Naive B cell (primary cell): ENCODE data around the gene MAPKAP1. TPM values are rescaled to one million over a fixed set of nuclear protein-coding genes. Genes with fewer than 3 reads are reported as not detected.

Experiments used
- ATAC-seq, 2 donors: fragments of 150-1000 bp; cut with Tn5 transposase; 2 replicates each; pipeline ENCODE4 v1.10.0; 2021; ENCODE audit warnings: low read depth in 2 of 2, mild to moderate bottlenecking in 2 of 2, moderate library complexity in 2 of 2
- DNase-seq: peaks from one replicate; pipeline ENCODE4 v3.0.0; 2022
- H3K27ac Mint-ChIP-seq, 6 donors: one replicate each; pipeline ENCODE4 v1.8.0; 2020 to 2022; ENCODE audit warnings: mild to moderate bottlenecking in 6 of 6, mixed read lengths in 6 of 6, moderate library complexity in 5 of 6, inconsistent platforms in 2 of 6
- H3K27me3 Mint-ChIP-seq, 3 donors: one replicate each; pipeline ENCODE4 v1.8.0; 2021 to 2022; ENCODE audit warnings: mixed read lengths in 3 of 3, mild to moderate bottlenecking in 1 of 3
- H3K36me3 Mint-ChIP-seq, 2 donors: one replicate each; pipeline ENCODE4 v1.8.0; 2020 to 2022; ENCODE audit warnings: mixed read lengths in 2 of 2, inconsistent platforms in 1 of 2, mild to moderate bottlenecking in 1 of 2
- H3K4me1 Mint-ChIP-seq, 3 donors: one replicate each; pipeline ENCODE4 v1.8.0; 2020 to 2022; ENCODE audit warnings: mixed read lengths in 3 of 3, inconsistent platforms in 1 of 3, mild to moderate bottlenecking in 1 of 3, moderate library complexity in 1 of 3
- H3K4me3 Mint-ChIP-seq, 8 donors: one replicate each; pipeline ENCODE4 v1.8.0; 2020 to 2022; ENCODE audit warnings: mild to moderate bottlenecking in 8 of 8, mixed read lengths in 8 of 8, moderate library complexity in 8 of 8, inconsistent platforms in 2 of 8
- H3K9me3 Mint-ChIP-seq, 7 donors: one replicate each; pipeline ENCODE4 v1.8.0; 2020 to 2022; ENCODE audit warnings: mixed read lengths in 7 of 7, mild to moderate bottlenecking in 5 of 7, inconsistent platforms in 2 of 7, moderate library complexity in 1 of 7
- polyA plus RNA-seq, 6 donors: library from polyadenylated mRNA; unstranded; fragments of 300-500 nt; fragmentation: Illumina TruSeq; gene quantifications; one replicate each; pipeline ENCODE4 v1.2.3, GENCODE V29; 2021; ENCODE audit warnings: low read depth in 6 of 6

Gene MAPKAP1
- polyA plus RNA-seq, 6 donors from 2014 or later, result 62.4 to 76.1 (median 67.7) TPM

DNA sequence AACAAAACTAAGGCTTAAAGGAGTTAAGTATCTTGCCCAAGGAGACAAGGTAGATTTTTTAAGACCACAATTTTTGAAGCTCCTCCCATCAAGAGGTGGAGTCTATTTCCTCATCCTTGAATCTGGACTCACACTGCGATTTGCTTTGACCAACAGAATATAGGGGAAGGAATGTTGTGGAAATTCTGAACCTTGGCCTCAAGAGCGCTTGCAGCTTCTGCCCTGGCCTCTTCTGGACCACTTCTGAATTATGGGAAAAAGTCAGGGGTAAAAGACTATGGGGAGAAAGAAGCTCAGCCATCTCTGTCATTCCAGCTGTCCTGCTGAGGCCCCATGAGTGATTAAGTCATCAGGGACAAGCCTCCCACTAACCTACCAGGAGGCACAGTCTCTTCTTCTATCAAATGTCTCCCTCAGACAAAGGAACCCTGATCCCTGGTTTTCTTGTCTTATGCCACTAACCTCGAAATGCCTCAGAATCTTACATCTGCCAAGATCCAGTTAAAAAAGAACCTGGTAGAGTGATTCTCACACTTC lies 25.9 kb downstream of the MAPKAP1 start:
- Mint-ChIP-seq H3K4me3 (no peak overlapping the region), H3K36me3 (peaks cover 0 to 14% of the 10 kb centered on the region in 2 donors), H3K9me3 (no peaks in the 10 kb centered on the region), H3K4me1 (peaks cover 13 to 31% (median 16%) of the 10 kb centered on the region in 3 donors), H3K27ac (peak overlapping the region in 3 of 6 donors; percentile 19 to 78 (median 47)), H3K27me3 (no peaks in the 10 kb centered on the region)
- DNase-seq (no peak), ATAC-seq (no peak)

DNA sequence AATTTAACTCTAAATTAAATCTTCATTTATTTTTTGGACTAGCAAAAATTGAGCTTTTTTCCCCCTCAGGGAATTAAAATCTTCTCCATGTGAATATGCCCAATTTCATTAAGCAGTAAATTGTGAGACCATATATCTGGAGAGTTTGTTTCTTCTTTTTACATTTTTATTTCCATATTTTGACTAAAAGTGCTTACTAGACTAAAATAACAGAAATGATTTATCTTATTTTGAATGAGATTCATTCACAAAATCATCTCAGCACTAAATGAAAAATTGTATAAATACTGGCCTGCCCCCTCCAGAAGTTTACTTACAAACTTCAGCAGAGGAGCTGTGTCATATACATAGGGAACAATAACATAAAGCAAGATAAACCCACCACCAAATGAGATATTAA lies 26.6 kb downstream of the MAPKAP1 start:
- Mint-ChIP-seq H3K9me3 (no peaks in the 10 kb centered on the region), H3K27me3 (no peaks in the 10 kb centered on the region), H3K4me1 (peaks cover 16 to 32% (median 20%) of the 10 kb centered on the region in 3 donors), H3K36me3 (peaks cover 0 to 11% of the 10 kb centered on the region in 2 donors), H3K4me3 (no peak overlapping the region), H3K27ac (peak overlapping the region in 4 of 6 donors; percentile 29 to 57 (median 40))
- ATAC-seq, result no peak
- DNase-seq, result no peak

DNA sequence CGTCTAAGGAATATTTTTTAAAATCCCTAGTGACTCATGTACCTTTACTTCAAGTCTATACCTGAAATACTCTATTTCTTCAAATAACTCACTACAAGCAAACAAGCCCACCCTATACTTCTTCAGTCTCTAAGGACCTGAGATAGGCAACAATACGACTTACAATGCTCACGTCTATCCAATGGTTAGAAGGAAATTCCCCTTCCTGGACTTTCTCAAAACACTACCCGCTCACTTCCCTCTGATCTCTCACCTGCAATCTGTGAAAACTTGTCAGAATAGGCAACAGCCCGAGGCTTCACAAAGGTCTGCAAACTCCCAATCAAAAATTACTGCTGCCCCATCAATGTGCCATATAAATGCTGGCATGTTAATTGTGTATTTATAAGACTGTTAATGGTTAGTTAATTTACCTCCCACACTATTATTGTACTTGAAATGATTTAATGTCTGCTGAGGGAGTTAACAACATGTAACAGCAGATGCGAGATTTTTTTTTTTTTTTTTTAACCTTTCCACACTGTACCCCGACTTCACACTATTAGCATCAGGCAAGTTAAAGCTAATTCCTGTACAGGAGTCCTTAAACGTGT lies 27.3 kb downstream of the MAPKAP1 start:
- Mint-ChIP-seq H3K27ac (no peak overlapping the region), H3K27me3 (no peaks in the 10 kb centered on the region), H3K4me1 (peaks cover 15 to 25% (median 19%) of the 10 kb centered on the region in 3 donors), H3K4me3 (no peak overlapping the region), H3K9me3 (no peaks in the 10 kb centered on the region), H3K36me3 (peaks cover 0 to 9% of the 10 kb centered on the region in 2 donors)
- ATAC-seq (no peak), DNase-seq (no peak)

DNA sequence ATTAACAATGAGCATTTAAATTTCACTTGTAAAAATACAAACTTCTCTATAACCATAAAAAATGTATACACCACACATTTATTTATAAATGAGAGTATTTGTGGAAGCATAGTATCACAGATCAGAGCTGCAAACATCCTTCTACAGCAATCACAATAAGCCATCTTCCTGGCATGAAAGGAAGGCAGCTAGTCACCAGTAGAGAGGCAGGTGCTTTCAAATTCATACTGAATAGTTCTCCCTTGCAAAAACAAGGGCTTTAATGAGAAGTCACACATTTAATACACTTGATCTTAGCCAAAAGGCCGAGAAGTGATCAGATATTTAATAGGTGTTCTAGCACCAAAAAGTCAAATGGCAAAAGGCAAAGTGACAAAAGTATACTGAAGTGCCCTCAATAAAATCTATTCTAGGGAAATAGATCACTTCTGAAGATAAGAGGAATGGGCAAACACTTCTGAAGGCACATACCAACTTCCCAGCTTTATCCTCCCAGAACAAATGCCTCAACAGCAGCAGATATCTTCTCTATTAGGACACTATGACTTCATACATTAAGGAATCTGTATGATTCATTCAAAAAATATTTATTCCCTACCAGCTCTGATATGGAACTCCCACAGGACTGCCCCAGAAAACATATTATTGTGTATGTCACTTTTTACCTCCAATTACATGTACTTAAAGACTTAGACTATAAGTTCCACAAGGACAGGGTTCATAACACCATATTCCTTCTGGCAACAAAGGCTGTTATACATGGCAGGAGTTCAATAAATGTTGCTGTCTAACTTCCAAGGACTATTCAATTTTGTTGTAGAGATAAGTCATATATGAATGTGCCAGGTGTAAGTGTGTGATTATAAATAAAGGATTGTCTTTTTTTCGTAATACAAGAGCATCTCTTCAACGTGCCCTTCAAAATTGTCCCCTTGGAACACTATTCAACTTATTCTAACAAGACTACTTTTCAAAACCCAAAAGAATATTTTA lies 31.7 kb downstream of the MAPKAP1 start:
- H3K4me3 Mint-ChIP-seq, result no peak overlapping the region
- H3K27me3 Mint-ChIP-seq, result no peaks in the 10 kb centered on the region
- no peaks in the 10 kb centered on the region for H3K9me3 Mint-ChIP-seq
- no peak for ATAC-seq
- no peak for DNase-seq
- H3K4me1 Mint-ChIP-seq, result peaks cover 9 to 16% (median 15%) of the 10 kb centered on the region in 3 donors
- peaks cover 11 to 13% of the 10 kb centered on the region in 2 donors for H3K36me3 Mint-ChIP-seq
- H3K27ac Mint-ChIP-seq, result peak overlapping the region in 1 of 6 donors; percentile 1

DNA sequence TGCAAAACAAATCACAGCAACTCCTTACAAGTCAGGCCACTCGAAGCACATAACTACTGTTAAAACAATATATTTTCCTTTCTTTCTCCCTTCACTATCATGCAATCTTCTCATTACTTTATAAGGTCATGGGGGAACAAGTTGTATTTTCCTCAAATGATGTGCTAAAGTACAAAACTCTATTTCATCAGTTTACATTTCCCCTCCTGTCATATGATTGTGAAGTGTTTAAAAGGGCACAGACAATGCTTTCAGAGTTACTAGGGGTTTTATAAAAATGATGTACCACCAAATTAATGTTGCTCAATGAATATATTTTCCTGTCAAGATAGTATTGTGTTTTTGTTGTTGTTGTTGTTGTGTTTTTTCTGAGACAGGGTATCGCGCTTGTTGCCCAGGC lies 34.1 kb downstream of the MAPKAP1 start:
- H3K27ac Mint-ChIP-seq, result no peak overlapping the region
- no peaks in the 10 kb centered on the region for H3K27me3 Mint-ChIP-seq
- H3K4me3 Mint-ChIP-seq, result no peak overlapping the region
- H3K4me1 Mint-ChIP-seq, result peaks cover 9 to 10% (median 10%) of the 10 kb centered on the region in 3 donors
- H3K9me3 Mint-ChIP-seq, result no peaks in the 10 kb centered on the region
- peaks cover 11 to 13% of the 10 kb centered on the region in 2 donors for H3K36me3 Mint-ChIP-seq
- DNase-seq (no peak), ATAC-seq (no peak)

DNA sequence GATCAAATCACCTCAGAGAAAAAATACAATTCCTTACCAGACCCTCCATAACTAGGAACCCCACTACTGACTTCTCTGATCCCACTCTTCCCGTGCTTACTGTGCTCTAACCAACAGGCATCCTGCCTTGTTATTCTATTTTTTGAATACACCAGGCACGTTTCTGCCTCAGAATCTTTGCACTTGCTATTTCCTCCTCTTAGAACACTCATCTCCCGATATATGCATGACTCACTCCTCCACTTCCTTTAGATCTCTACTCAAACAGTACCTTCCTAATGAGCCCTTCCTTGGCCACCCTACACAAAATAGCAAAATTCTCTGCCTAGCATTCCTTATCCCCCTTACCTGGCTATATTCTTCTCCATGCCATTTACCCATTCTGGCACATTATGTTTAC lies 43.9 kb downstream of the MAPKAP1 start:
- H3K4me3 Mint-ChIP-seq, result no peak overlapping the region
- no peak for ATAC-seq
- no peaks in the 10 kb centered on the region for H3K27me3 Mint-ChIP-seq
- peaks cover 19 to 21% of the 10 kb centered on the region in 2 donors for H3K36me3 Mint-ChIP-seq
- DNase-seq, result no peak
- peaks cover 7 to 23% (median 9%) of the 10 kb centered on the region in 3 donors for H3K4me1 Mint-ChIP-seq
- H3K9me3 Mint-ChIP-seq, result no peaks in the 10 kb centered on the region
- peak overlapping the region in 2 of 6 donors; percentile 13 to 62 for H3K27ac Mint-ChIP-seq

DNA sequence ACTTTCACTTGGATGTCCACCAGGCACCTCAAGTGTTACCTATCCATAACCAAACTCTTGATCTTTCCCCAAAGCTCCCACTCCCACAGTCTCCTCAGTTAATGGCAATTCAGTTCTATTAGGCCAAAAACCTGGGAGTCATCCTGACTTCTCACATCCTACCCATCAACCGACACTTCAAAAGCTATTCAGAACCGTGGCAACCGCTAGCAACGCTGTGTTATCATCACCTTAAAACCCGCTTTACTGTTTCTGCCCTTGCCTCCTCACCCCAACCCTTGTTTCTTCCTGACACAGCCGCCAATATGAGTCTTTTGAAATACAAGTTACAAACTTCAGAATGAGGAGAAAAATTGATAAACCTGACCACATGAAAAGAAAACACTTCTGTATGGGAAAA lies 46.5 kb downstream of the MAPKAP1 start:
- H3K4me1 Mint-ChIP-seq, result peaks cover 11 to 17% (median 15%) of the 10 kb centered on the region in 3 donors
- ATAC-seq, result no peak
- DNase-seq, result no peak
- peaks cover 10 to 21% of the 10 kb centered on the region in 2 donors for H3K36me3 Mint-ChIP-seq
- no peak overlapping the region for H3K27ac Mint-ChIP-seq
- H3K4me3 Mint-ChIP-seq, result no peak overlapping the region
- H3K27me3 Mint-ChIP-seq, result no peaks in the 10 kb centered on the region
- no peaks in the 10 kb centered on the region for H3K9me3 Mint-ChIP-seq

DNA sequence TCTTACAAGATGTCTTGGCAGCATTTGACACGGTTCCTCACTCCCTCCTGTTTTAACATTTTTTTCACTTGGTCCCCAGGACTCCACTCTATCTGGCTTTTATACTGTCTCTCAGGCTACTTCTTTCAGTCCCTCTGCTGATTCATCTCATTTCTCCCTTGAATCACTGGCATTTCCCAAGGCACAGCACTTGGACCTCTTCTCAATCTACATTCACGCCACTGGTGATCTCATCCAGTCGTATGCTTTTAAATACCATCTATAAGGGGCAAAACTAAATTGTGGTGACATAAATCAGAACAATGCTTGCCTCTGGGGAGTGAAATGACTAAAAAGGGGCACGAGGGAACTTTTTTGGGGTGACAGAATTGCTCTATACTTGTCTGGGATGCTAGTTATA lies 47.1 kb downstream of the MAPKAP1 start:
- no peaks in the 10 kb centered on the region for H3K9me3 Mint-ChIP-seq
- ATAC-seq, result no peak
- no peaks in the 10 kb centered on the region for H3K27me3 Mint-ChIP-seq
- no peak overlapping the region for H3K27ac Mint-ChIP-seq
- H3K36me3 Mint-ChIP-seq, result peaks cover 10 to 21% of the 10 kb centered on the region in 2 donors
- H3K4me3 Mint-ChIP-seq, result no peak overlapping the region
- H3K4me1 Mint-ChIP-seq, result peaks cover 10 to 17% (median 12%) of the 10 kb centered on the region in 3 donors
- no peak for DNase-seq

DNA sequence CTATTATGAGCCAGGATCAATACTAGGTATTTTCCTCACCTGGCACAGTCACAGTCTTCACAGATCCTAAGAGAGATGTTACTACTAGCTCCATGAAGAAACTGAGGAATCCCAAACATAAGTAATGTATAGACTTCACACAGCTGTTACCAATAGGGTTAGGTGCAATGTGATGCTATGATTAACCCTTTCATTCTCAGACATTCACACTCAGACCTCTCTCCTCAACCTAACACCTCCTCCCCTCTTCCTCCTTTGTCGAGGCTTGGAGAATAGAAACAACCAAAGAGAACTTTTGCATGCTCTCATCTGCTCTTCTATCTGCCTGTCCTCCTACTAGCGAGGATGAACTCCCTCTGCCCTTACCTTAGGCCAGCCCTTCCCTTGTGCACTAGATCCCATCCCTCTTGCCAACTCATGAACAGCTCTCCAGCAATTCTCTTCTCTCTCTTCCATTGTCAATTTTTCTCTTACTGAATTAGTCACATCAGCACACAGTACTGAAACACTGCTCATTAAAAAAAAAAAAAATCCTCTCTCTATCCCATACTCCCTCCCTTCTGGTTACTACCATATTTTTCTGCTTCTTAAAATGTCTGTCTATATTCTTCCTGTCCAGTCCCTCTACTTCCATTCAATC lies 47.7 kb downstream of the MAPKAP1 start:
- Mint-ChIP-seq H3K9me3 (no peaks in the 10 kb centered on the region), H3K4me1 (peaks cover 10 to 17% (median 16%) of the 10 kb centered on the region in 3 donors), H3K27ac (no peak overlapping the region), H3K4me3 (no peak overlapping the region), H3K27me3 (no peaks in the 10 kb centered on the region), H3K36me3 (peaks cover 10 to 21% of the 10 kb centered on the region in 2 donors)
- no peak for DNase-seq
- no peak for ATAC-seq

DNA sequence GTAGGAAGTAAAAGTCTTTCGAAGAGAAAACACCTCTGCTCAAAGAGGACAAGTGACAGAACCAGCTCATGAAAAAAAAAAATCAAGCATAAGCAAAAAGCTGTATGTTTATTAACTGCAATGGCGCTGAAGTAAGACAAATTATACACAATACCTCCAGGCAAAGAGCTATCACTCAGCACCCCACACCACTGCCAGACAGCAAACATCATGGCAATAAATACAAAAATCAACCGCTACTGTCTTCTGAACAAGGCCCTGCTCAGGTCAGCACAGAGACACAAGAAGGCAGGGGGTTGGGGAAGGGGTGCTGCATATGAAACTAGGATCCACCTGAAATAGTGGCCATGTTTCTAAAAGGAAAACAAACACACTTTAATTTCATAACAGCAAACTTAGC lies 50.4 kb downstream of the MAPKAP1 start:
- no peak for ATAC-seq
- Mint-ChIP-seq H3K36me3 (peaks cover 0 to 16% of the 10 kb centered on the region in 2 donors), H3K9me3 (no peaks in the 10 kb centered on the region), H3K4me3 (no peak overlapping the region), H3K27me3 (no peaks in the 10 kb centered on the region), H3K27ac (peak overlapping the region in 3 of 6 donors; percentile 20 to 51 (median 29)), H3K4me1 (peaks cover 14 to 28% (median 22%) of the 10 kb centered on the region in 3 donors)
- no peak for DNase-seq

DNA sequence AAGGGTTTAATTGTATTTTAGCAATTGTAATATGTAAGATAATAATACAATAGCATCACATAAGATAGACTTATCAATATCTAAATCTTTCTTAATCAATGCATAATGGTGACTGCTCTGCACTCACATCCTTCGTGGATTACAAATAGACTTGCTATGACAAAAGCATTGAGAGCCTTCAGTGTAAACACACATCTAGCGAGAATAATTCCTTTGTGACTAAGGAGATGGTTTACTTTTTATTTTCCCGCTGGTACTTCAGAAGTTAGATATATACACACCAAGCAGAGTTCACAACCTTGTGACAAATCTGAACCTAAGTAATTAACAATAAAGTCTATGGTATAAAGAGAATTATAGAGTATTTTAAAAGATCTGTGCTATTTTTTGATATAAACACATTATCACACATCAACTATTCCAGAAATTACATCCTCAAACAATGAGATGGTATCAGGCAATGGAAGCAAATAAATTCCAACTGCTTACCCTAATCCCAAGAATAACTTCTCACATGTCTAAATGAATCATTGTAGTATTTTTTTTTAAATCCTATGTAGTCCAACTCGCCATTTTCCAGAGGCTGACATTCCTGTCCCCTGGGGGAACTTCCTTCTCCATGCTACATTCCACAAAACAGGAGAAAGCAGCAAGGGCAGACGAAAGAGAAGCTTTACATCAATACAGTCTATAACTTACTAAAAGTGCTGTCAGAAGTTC lies 51.2 kb downstream of the MAPKAP1 start:
- DNase-seq (no peak), ATAC-seq (no peak)
- H3K4me1 Mint-ChIP-seq, result peaks cover 18 to 35% (median 25%) of the 10 kb centered on the region in 3 donors
- peaks cover 0 to 16% of the 10 kb centered on the region in 2 donors for H3K36me3 Mint-ChIP-seq
- no peaks in the 10 kb centered on the region for H3K27me3 Mint-ChIP-seq
- H3K9me3 Mint-ChIP-seq, result no peaks in the 10 kb centered on the region
- no peak overlapping the region for H3K4me3 Mint-ChIP-seq
- H3K27ac Mint-ChIP-seq, result peak overlapping the region in 1 of 6 donors; percentile 15

DNA sequence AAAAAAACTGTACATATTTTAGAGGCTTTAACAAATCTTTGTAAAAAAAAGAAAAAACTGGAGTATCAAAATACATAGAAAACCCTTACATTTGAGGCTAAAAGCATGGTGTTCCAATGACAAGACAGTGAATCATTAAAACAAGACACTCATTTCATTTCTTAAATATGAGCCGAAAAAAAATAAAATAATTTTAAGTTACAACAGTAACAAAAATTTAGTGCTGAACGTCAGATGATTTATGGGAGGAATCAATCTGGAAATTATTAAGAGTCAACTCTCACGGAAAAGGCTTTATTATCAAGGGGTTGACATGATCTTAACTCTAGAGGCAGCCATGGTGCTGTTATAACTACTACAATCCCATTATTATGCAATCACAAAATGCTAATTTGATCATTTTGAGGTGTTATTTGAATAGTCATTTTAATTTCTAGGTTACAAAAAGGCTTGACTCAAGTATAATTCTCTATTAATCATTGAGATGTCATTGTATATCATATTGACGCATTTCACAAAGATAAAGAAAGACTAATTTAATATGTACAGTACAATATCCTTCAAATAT lies 51.9 kb downstream of the MAPKAP1 start:
- Mint-ChIP-seq H3K4me1 (peaks cover 25 to 42% (median 32%) of the 10 kb centered on the region in 3 donors), H3K36me3 (peaks cover 0 to 16% of the 10 kb centered on the region in 2 donors), H3K27ac (no peak overlapping the region), H3K4me3 (no peak overlapping the region), H3K9me3 (no peaks in the 10 kb centered on the region), H3K27me3 (no peaks in the 10 kb centered on the region)
- ATAC-seq, result no peak
- DNase-seq, result no peak
